Endothelial cell of umbilical vein (primary cell): Measurements from ENCODE around the gene ETAA1.

Source experiments
- JUN ChIP-seq: IDR thresholded peaks from 2 replicates; pipeline ENCODE4 v1.6.1; 2011; ENCODE audit warnings: borderline replicate concordance, low read depth; ENCODE audit not compliant: insufficient read length, insufficient read depth
- TF ChIP-seq, protein P1 (sequence below), 2 donors: IDR thresholded peaks; 1 replicate in 1 of 2; 2 replicates in 1 of 2; pipeline ENCODE4 v1.5.1; 2011; ENCODE audit warnings: low read length in 2 of 2, mild to moderate bottlenecking in 2 of 2, moderate library complexity in 2 of 2, control low read depth in 1 of 2, inconsistent platforms in 1 of 2, low read depth in 1 of 2; ENCODE audit not compliant: insufficient read depth in 1 of 2; ENCODE audit errors: extremely low read depth in 1 of 2

GRCh38 chr2:67457699-67458098, 60.6 kb downstream of the ETAA1 start:
- TF ChIP-seq, protein P1, sequence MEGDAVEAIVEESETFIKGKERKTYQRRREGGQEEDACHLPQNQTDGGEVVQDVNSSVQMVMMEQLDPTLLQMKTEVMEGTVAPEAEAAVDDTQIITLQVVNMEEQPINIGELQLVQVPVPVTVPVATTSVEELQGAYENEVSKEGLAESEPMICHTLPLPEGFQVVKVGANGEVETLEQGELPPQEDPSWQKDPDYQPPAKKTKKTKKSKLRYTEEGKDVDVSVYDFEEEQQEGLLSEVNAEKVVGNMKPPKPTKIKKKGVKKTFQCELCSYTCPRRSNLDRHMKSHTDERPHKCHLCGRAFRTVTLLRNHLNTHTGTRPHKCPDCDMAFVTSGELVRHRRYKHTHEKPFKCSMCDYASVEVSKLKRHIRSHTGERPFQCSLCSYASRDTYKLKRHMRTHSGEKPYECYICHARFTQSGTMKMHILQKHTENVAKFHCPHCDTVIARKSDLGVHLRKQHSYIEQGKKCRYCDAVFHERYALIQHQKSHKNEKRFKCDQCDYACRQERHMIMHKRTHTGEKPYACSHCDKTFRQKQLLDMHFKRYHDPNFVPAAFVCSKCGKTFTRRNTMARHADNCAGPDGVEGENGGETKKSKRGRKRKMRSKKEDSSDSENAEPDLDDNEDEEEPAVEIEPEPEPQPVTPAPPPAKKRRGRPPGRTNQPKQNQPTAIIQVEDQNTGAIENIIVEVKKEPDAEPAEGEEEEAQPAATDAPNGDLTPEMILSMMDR (IDR thresholded peaks at IDR 0.05; ENCODE audit: extremely low read depth in 1 of 2, insufficient read depth in 1 of 2, low read depth in 1 of 2, low read length in 2 of 2) = no peak
- no peak for TF ChIP-seq JUN
